Upper lobe of left lung (tissue), 6 donors: ENCODE data around the gene SMYD3. TPM values are rescaled to one million over a fixed set of nuclear protein-coding genes. Genes with fewer than 3 reads are reported as not detected.

Experiments used
- ATAC-seq, 2 donors: fragments of 200-7000 bp; cut with Tn5 transposase; one replicate each; pipeline ENCODE4 v1.9.1; 2022; ENCODE audit warnings: mild to moderate bottlenecking in 2 of 2, moderate library complexity in 2 of 2; ENCODE audit not compliant: low FRiP score in 2 of 2
- DNase-seq, 2 donors: peaks; one replicate each; pipeline ENCODE4 v3.0.0-alpha.2; 2019 to 2020
- H3K27ac ChIP-seq, 4 donors: fragments of 200-600 bp; sonication (generic); one replicate each; pipeline ENCODE4 v1.5.1; 2016 to 2019
- H3K27me3 ChIP-seq, 4 donors: fragments of 200-600 bp; sonication (generic); one replicate each; pipeline ENCODE4 v1.5.1; 2017 to 2019
- H3K36me3 ChIP-seq, 4 donors: fragments of 200-600 bp; sonication (generic); one replicate each; pipeline ENCODE4 v1.5.1; 2016 to 2019
- H3K4me1 ChIP-seq, 4 donors: fragments of 200-600 bp; sonication (generic); one replicate each; pipeline ENCODE4 v1.5.1; 2018 to 2019
- H3K4me3 ChIP-seq, 4 donors: fragments of 200-600 bp; sonication (generic); one replicate each; pipeline ENCODE4 v1.5.1; 2017 to 2019; ENCODE audit warnings: mild to moderate bottlenecking in 2 of 4, moderate library complexity in 1 of 4
- H3K9me3 ChIP-seq, 4 donors: fragments of 200-600 bp; sonication (generic); one replicate each; pipeline ENCODE4 v1.5.1; 2018 to 2019
- EP300 ChIP-seq, 4 donors: sonication (generic); formaldehyde crosslinking; IDR thresholded peaks; one replicate each; pipeline ENCODE4 v1.5.1; 2017; ENCODE audit warnings: antibody characterized with exemption in 4 of 4, control low read depth in 2 of 4
- POLR2A ChIP-seq, 4 donors: fragments of 450-650 bp; IDR thresholded peaks; one replicate each; pipeline ENCODE4 v1.5.1; 2016 to 2017; ENCODE audit warnings: antibody characterized with exemption in 4 of 4, mild to moderate bottlenecking in 2 of 4
- POLR2AphosphoS5 ChIP-seq, 2 donors: sonication (generic); formaldehyde crosslinking; IDR thresholded peaks; one replicate each; pipeline ENCODE4 v1.5.1; 2017; ENCODE audit warnings: antibody characterized with exemption in 2 of 2
- WGBS, 2 donors: methylation state at CpG; one replicate each; pipeline ENCODE4 v1.1.5; 2017 to 2018; 5-methylcytosine and 5-hydroxymethylcytosine counted together
- total RNA-seq, 6 donors: library from RNA; depleted of rRNA in 4 of 6; stranded (reverse); fragments of >200 nt in 4 of 6; gene quantifications; one replicate each; pipeline versions ENCODE4 v1.1.0 to v1.2.1, GENCODE V29; 2016 to 2021
- TF ChIP-seq, protein P1 (sequence below), 6 experiments: fragments of 450-650 bp in 4 of 6; fragments of 200-600 bp in 2 of 6; sonication (generic) in 2 of 6; IDR thresholded peaks; one replicate each; pipeline ENCODE4 v1.5.1; 2016 to 2019; ENCODE audit warnings: antibody characterized with exemption in 6 of 6
- donor health status: DM: no; HTN: no; CAD: no; lungs with moderate emphysema.
- donor health status: DM: no; HTN: yes; CAD: no; lungs with severe emphysema.

Gene SMYD3
- total RNA-seq, 6 donors from 2014 or later, result 22.7 to 109 (median 34.0) TPM

DNA sequence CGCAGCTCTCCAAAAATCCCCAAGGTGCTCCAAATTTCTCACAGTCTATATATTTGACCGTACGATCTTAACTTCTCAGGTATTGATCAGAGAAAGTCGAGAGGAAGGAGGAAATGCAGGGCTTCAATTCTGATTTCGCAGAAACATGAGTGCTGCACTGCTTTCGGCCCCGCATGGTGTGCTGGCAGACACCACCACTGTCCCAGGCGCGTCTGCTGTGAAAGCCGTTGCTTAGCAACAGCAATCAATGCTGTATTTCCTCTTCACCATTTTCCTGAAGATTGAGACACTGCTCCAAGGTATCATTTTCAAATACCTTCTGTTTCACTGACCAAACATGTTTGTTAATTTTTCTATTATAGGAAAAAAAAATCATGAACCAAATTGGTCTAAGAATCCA lies 296.3 kb downstream of the SMYD3 start:
- no peaks in the 10 kb centered on the region for H3K27me3 ChIP-seq
- peaks cover 0 to 3% (median 0%) of the 10 kb centered on the region in 4 donors for H3K4me1 ChIP-seq
- no peaks in the 10 kb centered on the region for H3K36me3 ChIP-seq
- no peak overlapping the region for H3K4me3 ChIP-seq
- TF ChIP-seq POLR2A (IDR thresholded peaks at IDR 0.05) (no peak), EP300 (IDR thresholded peaks at IDR 0.05) (no peak), POLR2AphosphoS5 (IDR thresholded peaks at IDR 0.05) (no peak)
- TF ChIP-seq, protein P1, sequence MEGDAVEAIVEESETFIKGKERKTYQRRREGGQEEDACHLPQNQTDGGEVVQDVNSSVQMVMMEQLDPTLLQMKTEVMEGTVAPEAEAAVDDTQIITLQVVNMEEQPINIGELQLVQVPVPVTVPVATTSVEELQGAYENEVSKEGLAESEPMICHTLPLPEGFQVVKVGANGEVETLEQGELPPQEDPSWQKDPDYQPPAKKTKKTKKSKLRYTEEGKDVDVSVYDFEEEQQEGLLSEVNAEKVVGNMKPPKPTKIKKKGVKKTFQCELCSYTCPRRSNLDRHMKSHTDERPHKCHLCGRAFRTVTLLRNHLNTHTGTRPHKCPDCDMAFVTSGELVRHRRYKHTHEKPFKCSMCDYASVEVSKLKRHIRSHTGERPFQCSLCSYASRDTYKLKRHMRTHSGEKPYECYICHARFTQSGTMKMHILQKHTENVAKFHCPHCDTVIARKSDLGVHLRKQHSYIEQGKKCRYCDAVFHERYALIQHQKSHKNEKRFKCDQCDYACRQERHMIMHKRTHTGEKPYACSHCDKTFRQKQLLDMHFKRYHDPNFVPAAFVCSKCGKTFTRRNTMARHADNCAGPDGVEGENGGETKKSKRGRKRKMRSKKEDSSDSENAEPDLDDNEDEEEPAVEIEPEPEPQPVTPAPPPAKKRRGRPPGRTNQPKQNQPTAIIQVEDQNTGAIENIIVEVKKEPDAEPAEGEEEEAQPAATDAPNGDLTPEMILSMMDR (IDR thresholded peaks at IDR 0.05), result no peak
- ATAC-seq, result no peak
- no peak for DNase-seq
- 85 to 88% methylated on average over 10 of the region's 10 CpGs for WGBS, 2 donors
- H3K27ac ChIP-seq, result no peak overlapping the region
- H3K9me3 ChIP-seq, result no peaks in the 10 kb centered on the region

DNA sequence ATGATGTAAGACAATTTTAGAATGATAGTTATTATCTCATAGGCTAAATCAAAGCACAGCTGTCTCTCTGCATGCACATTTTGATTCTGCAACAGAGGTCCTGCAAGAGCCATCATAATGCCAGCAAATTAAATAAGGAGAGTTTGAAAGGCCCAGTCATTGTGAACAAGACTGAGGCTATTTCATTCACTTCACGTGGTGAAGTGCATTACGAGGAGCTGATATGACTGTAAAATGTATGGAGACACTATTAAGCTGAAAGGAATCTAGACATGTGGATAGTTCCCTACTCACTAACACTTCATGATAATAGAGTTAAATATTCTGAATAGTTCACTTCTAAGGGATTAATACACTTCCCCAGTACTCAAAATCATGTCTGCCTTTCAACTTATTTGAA lies 299.0 kb downstream of the SMYD3 start:
- Histone ChIP-seq H3K4me3 (no peak overlapping the region), H3K27me3 (no peaks in the 10 kb centered on the region), H3K36me3 (no peaks in the 10 kb centered on the region), H3K9me3 (no peaks in the 10 kb centered on the region), H3K27ac (no peak overlapping the region), H3K4me1 (no peaks in the 10 kb centered on the region)
- DNase-seq (no peak), ATAC-seq (no peak)
- 82 to 85% methylated on average over 2 of the region's 2 CpGs for WGBS, 2 donors
- no peak for TF ChIP-seq POLR2A (IDR thresholded peaks at IDR 0.05)
- no peak for TF ChIP-seq EP300 (IDR thresholded peaks at IDR 0.05)
- no peak for TF ChIP-seq POLR2AphosphoS5 (IDR thresholded peaks at IDR 0.05)
- TF ChIP-seq, protein P1 (IDR thresholded peaks at IDR 0.05), result no peak

DNA sequence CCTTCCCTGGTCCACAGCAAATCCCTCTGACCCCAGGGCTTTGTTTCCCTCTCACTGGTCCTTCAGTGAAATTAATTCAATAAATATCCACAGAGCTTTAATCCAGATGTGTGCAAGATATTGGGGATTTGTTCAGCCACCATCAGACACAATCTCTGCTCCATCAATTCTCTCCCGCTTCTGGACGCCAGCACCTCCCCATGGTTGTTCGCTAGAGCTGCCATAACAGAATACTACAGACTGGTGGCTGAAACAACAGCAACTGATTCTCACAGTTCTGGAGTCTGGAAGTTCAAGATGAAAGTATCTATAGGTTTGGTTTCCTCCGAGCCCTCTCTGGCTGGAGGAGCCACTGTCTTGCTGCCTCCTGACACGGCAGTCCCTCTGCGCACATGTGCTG lies 303.9 kb downstream of the SMYD3 start:
- TF ChIP-seq EP300 (IDR thresholded peaks at IDR 0.05) (no peak), POLR2A (IDR thresholded peaks at IDR 0.05) (no peak), POLR2AphosphoS5 (IDR thresholded peaks at IDR 0.05) (no peak)
- TF ChIP-seq, protein P1 (IDR thresholded peaks at IDR 0.05), result no peak
- DNase-seq, result no peak
- ATAC-seq, result no peak
- Histone ChIP-seq H3K27ac (no peak overlapping the region), H3K36me3 (no peaks in the 10 kb centered on the region), H3K4me1 (no peaks in the 10 kb centered on the region), H3K4me3 (no peak overlapping the region), H3K9me3 (no peaks in the 10 kb centered on the region), H3K27me3 (no peaks in the 10 kb centered on the region)
- 96 to 97% methylated on average over 6 of the region's 6 CpGs for WGBS, 2 donors

- Histone ChIP-seq H3K4me3 (no peak overlapping the region), H3K9me3 (no peaks in the 10 kb centered on the region), H3K4me1 (no peaks in the 10 kb centered on the region), H3K27me3 (no peaks in the 10 kb centered on the region), H3K36me3 (no peaks in the 10 kb centered on the region), H3K27ac (no peak overlapping the region)
- ATAC-seq (no peak), DNase-seq (no peak)
- 90 to 95% methylated on average over 4 of the region's 4 CpGs for WGBS, 2 donors
- TF ChIP-seq POLR2A (IDR thresholded peaks at IDR 0.05) (no peak), EP300 (IDR thresholded peaks at IDR 0.05) (no peak), POLR2AphosphoS5 (IDR thresholded peaks at IDR 0.05) (no peak)
- TF ChIP-seq, protein P1 (IDR thresholded peaks at IDR 0.05), result no peak
Observed at GRCh38 chr1:246200738-246201137, 306.3 kb downstream of the SMYD3 start.

DNA sequence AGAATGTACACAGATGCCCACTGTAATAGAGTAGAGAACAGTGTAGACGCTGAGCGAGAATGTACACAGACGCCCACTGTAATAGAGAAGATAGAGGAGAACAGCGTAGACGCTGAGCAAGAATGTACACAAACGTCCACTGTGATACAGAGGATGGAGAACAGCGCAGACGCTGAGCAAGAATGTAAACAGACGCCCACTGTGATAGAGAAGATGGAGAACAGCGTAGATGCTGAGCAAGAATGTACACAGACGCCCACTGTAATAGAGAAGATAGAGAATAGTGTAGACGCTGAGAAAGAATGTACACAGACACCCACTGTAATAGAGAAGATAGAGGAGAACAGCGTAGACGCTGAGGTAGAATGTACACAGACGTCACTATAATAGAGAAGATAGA lies 306.9 kb downstream of the SMYD3 start:
- Histone ChIP-seq H3K36me3 (no peaks in the 10 kb centered on the region), H3K27me3 (no peaks in the 10 kb centered on the region), H3K4me3 (no peak overlapping the region), H3K9me3 (no peaks in the 10 kb centered on the region), H3K27ac (no peak overlapping the region), H3K4me1 (no peaks in the 10 kb centered on the region)
- DNase-seq (no peak), ATAC-seq (no peak)
- WGBS, 2 donors, result 90 to 92% methylated on average over 15 of the region's 15 CpGs
- TF ChIP-seq POLR2A (IDR thresholded peaks at IDR 0.05) (no peak), POLR2AphosphoS5 (IDR thresholded peaks at IDR 0.05) (no peak), EP300 (IDR thresholded peaks at IDR 0.05) (no peak)
- TF ChIP-seq, protein P1 (IDR thresholded peaks at IDR 0.05), result no peak
